Stimulated activated CD8-positive, alpha-beta memory T cell treated with anti-CD3 and anti-CD28 coated beads, Interleukin-12 subunit alpha, Interleukin-12 subunit beta, amount 100 ng/mL, for 24 hours (primary cell): ENCODE measurements around the gene ZSWIM6.

Experiments
- DNase-seq: peaks from one replicate; pipeline ENCODE4 v3.0.0-alpha.2; 2020; ENCODE audit errors: extremely low read depth

ZSWIM6 gene

GRCh38 chr5:61332851-61333320 is 828 bp downstream of the ZSWIM6 start:
- DNase-seq, result no peak

- DNase-seq, result no peak
Observed at GRCh38 chr5:61333321-61333953, 1.4 kb downstream of the ZSWIM6 start.

- DNase-seq, result no peak
Observed at GRCh38 chr5:61333954-61334867, 2.2 kb downstream of the ZSWIM6 start.

DNA sequence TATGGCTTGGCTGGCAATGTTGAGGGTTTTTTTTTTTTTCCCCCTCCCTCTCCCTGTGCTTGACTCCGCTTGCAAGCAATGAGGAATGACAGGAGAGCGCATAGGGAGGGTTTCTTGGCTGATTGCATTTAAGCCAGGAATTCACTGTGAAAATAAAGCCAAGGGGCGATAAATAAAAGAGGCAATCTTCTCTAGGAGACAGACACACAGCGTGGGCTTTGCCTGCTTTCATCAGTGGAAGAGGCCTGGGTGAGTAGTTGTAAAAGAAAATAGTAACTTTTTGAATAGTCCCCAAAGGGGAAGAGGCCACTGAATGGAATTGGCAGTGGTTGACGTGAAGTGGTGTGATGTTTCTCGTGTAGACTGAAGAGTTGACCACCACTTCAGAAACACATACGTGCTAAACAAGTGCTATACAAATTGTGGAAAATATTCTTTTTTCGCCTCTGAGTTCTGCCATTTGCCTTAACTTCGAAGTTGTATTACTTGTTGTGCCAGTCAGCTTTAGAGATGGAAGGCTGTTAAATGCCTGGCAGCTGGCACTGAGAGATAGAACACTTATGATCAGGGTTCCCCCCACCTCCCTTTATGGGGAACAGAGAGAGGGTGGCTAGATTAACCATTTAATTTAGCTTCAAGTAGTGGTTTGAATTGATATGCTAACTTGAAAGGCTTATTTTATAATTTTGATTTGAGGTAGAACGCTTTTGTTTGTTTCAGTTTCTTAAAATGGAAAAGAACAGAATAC is 3.0 kb downstream of the ZSWIM6 start:
- no peak for DNase-seq

GRCh38 chr5:61339764-61340163 is 7.7 kb downstream of the ZSWIM6 start:
- DNase-seq, result no peak

GRCh38 chr5:61340775-61341361 is 8.8 kb downstream of the ZSWIM6 start:
- DNase-seq, result no peak

DNA sequence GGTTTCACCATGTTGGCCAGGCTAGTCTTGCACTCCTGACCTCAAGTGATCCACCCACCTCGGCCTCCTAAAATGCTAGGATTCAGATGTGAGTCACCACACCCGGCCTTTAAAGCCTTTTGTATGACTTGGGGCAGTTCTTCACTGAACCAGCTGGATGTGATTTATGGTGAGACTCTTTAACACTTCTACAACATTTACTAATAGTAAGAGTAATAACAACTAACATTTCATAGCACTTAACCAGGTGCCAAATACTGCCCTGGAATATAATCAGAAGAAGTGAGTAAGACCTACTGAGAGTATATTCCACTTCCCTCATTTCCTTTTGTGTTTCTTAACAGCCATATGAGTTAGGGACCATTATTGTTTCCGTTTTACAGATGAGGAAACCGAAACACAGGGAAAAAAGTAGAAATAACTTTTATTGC is 10.0 kb downstream of the ZSWIM6 start:
- DNase-seq, result no peak

DNA sequence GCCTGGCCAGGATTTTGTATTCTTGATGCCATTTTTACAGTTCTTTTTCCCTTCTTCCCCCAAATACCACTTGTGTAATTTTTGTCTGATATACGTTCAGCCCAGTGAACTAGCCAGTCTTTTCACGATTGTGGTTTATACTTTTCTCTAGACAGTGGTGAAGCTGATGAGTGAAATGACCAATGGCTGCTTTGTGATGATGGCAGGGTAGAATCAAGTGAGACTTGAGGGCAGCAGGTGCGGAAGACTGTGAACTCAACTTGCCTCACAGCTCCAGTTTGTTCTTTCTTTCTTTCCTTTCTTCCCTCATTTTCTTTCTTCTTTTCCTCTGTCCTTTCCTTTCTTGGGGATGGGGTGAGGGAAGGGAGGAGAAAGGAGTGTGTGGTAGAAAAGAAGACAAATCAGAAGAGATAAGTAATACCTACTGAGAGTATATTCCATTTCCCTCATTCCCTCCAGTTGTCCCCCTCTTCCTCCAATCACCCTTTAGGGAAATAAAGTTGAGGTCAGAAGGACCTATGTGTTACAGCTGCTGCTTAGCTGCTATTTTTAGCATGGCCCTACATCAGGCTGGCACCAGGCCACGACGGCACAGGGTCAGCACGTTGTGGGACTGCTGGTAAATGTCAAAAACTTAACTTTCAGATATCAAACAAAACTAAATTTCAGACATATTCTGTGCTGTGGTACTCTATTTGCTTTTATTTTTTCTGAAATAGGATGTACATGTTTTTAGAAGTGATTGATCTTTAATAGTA is 12.3 kb downstream of the ZSWIM6 start:
- no peak for DNase-seq

- no peak for DNase-seq
Observed at GRCh38 chr5:61346511-61346910, 14.5 kb downstream of the ZSWIM6 start.

GRCh38 chr5:61347080-61347479 is 15.0 kb downstream of the ZSWIM6 start:
- no peak for DNase-seq

GRCh38 chr5:61348447-61348846 is 16.4 kb downstream of the ZSWIM6 start:
- no peak for DNase-seq

DNA sequence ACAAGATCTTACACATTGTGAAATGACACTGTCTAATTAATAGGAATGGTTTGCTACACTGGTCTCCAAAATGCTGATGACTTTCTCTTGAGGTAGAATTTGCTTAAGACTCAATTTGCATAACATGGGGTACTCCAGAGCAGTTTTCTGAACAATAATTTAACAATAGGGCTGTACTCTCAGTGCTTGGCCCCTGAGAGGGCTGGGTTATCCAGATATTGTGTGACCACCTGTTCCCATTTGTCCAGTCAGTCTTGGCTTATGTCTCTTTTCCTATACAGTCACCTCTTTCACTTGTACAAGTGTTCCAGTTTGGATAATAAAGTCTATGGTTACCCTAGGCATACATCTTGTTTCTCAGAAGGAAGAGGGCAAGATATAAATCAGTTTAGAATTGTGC is 17.9 kb downstream of the ZSWIM6 start:
- DNase-seq, result no peak

DNA sequence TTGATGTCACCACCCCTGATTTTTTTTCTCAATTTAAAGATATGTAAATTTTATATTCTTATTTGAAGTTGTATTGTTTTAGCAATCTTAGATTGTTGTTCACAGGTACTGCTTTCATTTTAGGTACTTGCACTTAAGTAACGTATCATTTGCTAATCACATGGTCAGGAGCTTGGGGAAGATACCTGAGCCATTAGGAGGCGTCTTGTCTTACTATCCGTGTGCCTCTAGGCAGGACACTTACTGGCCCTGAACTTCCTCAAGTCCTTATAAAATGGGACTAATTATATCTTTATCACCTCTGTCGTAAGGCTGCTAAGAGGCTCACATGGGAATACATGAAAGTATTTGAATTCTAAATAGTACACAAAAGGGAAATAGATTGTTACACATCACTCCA is 18.5 kb downstream of the ZSWIM6 start:
- no peak for DNase-seq

- no peak for DNase-seq
Observed at GRCh38 chr5:61351733-61352132, 19.7 kb downstream of the ZSWIM6 start.

DNA sequence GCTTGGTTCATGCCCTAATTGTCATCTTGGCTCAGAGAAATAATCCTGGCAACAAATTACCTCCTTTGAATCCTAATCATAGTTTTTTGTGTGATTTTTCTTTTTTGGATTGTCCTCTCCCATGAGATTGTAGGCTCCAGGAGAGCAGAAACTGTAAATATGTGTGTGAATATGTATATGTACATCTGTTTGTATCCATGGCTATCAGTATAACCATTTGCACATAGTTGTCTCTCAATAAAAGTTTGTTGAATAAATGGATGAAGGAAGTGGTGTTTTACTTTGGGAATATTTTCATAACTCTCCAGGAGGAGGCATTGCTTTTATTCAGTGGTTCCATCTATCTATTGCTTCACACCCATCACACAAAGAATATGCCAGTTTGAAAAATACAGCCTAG is 20.1 kb downstream of the ZSWIM6 start:
- DNase-seq, result no peak

DNA sequence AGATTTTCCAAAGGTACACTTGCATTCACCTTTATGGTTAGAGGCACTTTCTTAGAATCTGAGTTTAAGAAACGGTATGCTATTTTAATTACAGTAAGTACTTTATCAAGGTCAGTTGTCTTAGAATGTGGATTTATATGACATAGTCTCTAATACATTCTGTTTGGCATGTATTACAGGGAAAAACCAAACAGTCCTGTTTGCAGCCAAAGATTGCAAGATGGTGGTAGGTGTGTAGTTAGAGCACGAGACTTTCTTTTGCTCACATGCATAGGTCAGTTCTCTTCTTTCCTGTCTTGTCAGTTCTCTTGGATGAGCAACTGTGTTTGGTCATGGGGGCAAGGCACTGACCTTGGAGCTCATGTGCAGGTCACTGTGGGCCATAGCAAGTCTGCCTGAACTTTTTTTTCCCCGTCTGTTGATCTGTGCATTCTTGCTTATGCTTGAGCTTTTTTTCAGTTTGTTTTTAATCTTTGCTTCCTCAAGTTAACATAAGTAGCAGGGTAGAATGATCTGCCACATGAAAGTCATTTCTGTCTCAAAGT is 20.6 kb downstream of the ZSWIM6 start:
- DNase-seq, result no peak

GRCh38 chr5:61353293-61353692 is 21.2 kb downstream of the ZSWIM6 start:
- no peak for DNase-seq

DNA sequence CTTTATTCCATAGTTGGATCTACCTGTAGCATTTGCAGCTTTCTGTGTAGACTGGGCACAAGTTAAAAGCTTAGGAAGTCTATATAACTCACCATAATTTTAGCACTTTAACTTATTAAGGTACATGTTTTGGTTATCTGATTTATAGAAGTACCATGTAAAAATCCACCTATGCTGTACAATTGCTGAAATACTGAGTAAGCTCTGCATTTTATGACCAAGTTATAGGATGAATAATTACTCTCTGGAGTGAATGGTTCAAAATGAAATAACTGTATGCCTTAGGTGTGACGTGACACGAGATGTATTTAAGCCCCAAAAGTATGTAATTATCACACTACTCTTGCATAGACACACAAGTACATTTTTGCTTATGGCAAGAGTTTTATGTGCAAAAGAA is 22.1 kb downstream of the ZSWIM6 start:
- no peak for DNase-seq

GRCh38 chr5:61357745-61358144 is 25.7 kb downstream of the ZSWIM6 start:
- no peak for DNase-seq

- DNase-seq, result no peak
Observed at GRCh38 chr5:61362796-61363368, 30.8 kb downstream of the ZSWIM6 start.
